SK-N-SH (cell line): ENCODE measurements around the gene BOC.
A peak's percentile ranks its signal among the peaks of the same experiment; 100 is the strongest.

Source experiments
- CTCF ChIP-seq: fragments of 200-600 bp; sonication (generic); IDR thresholded peaks from 2 replicates; pipeline ENCODE4 v1.6.1; 2017; ENCODE audit warnings: antibody characterized with exemption, mild to moderate bottlenecking, moderate library complexity
- POLR2AphosphoS5 ChIP-seq: IDR thresholded peaks from 2 replicates; pipeline ENCODE4 v1.6.1; 2012; ENCODE audit warnings: low read depth, low read length
- TF ChIP-seq, protein P1 (sequence below): IDR thresholded peaks from 2 replicates; pipeline ENCODE4 v1.4.0; 2012; ENCODE audit warnings: low read depth

- TF ChIP-seq CTCF (no peak), POLR2AphosphoS5 (0 out of 2 replicates have a peak, but pooled peaks have one; percentile 18)
- TF ChIP-seq, protein P1, sequence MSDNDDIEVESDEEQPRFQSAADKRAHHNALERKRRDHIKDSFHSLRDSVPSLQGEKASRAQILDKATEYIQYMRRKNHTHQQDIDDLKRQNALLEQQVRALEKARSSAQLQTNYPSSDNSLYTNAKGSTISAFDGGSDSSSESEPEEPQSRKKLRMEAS = no peak; the same call in 1 of the 2 replicates
These were observed at the start of gene BOC for GRCh38 chr3:113211330-113212149.
